Neural cell (in vitro differentiated cells): ENCODE measurements around the gene HAUS3.

ENCODE experiments used
- CTCF ChIP-seq: fragments of 450-650 bp; IDR thresholded peaks from 2 replicates; pipeline ENCODE4 v1.5.1; 2014; ENCODE audit warnings: antibody characterized with exemption, mild to moderate bottlenecking, moderate library complexity; ENCODE audit not compliant: poor library complexity, severe bottlenecking
- EP300 ChIP-seq: fragments of 450-650 bp; conservative IDR thresholded peaks from 2 replicates; pipeline ENCODE4 v1.6.1; 2014; ENCODE audit warnings: antibody characterized with exemption, mild to moderate bottlenecking, moderate library complexity; ENCODE audit not compliant: poor library complexity, severe bottlenecking
- EZH2 ChIP-seq: fragments of 200-600, 300-800 bp; shearing (Covaris generic), sonication (generic); IDR thresholded peaks from 2 replicates; pipeline ENCODE4 v1.6.1; 2014; ENCODE audit warnings: antibody characterized with exemption, low read length, borderline replicate concordance, mild to moderate bottlenecking; ENCODE audit not compliant: insufficient read depth, poor library complexity, severe bottlenecking
- RAD21 ChIP-seq: fragments of 450-650 bp; conservative IDR thresholded peaks from 2 replicates; pipeline ENCODE4 v1.6.1; 2014; ENCODE audit warnings: antibody characterized with exemption, mild to moderate bottlenecking, moderate library complexity

GRCh38 chr4:2179717-2180116, 62.2 kb downstream of the HAUS3 start:
- no peak for TF ChIP-seq RAD21
- TF ChIP-seq CTCF, result no peak
- TF ChIP-seq EZH2, result no peak
- no peak for TF ChIP-seq EP300
